Liver (tissue), 3 donors: ENCODE data around the gene GREB1.

Experiments used
- CTCF ChIP-seq: fragments of 150-350 bp; IDR thresholded peaks from 2 replicates; pipeline ENCODE4 v1.5.1; 2017; ENCODE audit warnings: improper control_type of control experiment, low read depth, low read length; ENCODE audit not compliant: missing input control
- EGR1 ChIP-seq, 2 donors: IDR thresholded peaks; 2 replicates each; pipeline ENCODE4 v1.6.1; 2016 to 2018; ENCODE audit warnings: antibody characterized with exemption in 2 of 2, low read depth in 2 of 2
- GABPA ChIP-seq, 2 donors: IDR thresholded peaks in 1 of 2; conservative IDR thresholded peaks in 1 of 2; 2 replicates each; pipeline ENCODE4 v1.6.1; 2016; ENCODE audit warnings: antibody characterized with exemption in 2 of 2, mild to moderate bottlenecking in 1 of 2, moderate library complexity in 1 of 2
- JUND ChIP-seq, 2 donors: IDR thresholded peaks; 2 replicates each; pipeline ENCODE4 v1.6.1; 2016; ENCODE audit warnings: antibody characterized with exemption in 2 of 2
- MAX ChIP-seq: IDR thresholded peaks from 2 replicates; pipeline ENCODE4 v1.6.1; 2016; ENCODE audit warnings: antibody characterized with exemption
- RAD21 ChIP-seq, 2 donors: IDR thresholded peaks; 2 replicates each; pipeline ENCODE4 v1.6.1; 2016; ENCODE audit warnings: antibody characterized with exemption in 2 of 2, mild to moderate bottlenecking in 2 of 2
- REST ChIP-seq: IDR thresholded peaks from 2 replicates; pipeline ENCODE4 v1.6.1; 2016; ENCODE audit warnings: antibody characterized with exemption, mild to moderate bottlenecking
- SP1 ChIP-seq: IDR thresholded peaks from 2 replicates; pipeline ENCODE4 v1.6.1; 2018; ENCODE audit warnings: antibody characterized with exemption, mild to moderate bottlenecking
- TAF1 ChIP-seq: conservative IDR thresholded peaks from 2 replicates; pipeline ENCODE4 v1.6.1; 2016; ENCODE audit warnings: antibody characterized with exemption, mild to moderate bottlenecking
- YY1 ChIP-seq: IDR thresholded peaks from 2 replicates; pipeline ENCODE4 v1.6.1; 2016; ENCODE audit warnings: antibody characterized with exemption, mild to moderate bottlenecking
- TF ChIP-seq, protein P1 (sequence below): IDR thresholded peaks from 2 replicates; pipeline ENCODE4 v1.6.1; 2016; ENCODE audit warnings: antibody characterized with exemption
- donor health status: healthy.
- donor health status: healthy.

DNA sequence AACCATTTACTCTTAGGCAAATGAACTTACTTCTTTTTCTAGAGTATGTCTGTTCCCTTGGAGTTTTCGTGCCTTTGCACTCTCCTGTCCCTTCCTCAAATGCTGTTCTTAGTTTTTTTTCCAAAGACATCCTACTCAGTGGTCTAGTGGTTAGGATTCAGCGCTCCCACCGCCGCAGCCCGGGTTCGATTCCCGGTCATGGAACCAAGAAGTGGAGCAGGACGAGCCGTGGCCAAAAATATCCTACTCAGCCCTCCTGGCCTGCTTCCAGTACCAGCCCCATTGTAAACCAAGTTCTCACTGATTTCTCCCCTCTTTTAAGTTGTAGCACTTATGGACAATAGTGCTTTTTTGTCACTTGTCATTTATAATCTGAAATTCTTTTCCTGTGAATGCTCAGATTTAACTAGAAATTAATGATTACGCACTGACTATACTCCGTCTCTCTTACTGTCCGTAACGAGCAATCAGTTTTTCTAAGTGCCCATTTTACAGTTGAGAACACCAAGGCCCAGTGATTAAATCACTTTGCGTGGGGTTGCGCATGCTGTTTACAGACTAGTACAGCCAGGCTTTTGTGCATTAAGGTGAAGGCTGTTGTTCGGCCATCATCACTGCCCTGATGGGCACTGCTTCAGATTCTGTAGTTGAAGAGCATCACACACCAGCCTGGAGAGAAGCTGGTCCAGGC is 17.9 kb downstream of the GREB1 start:
- TF ChIP-seq CTCF (no peak), YY1 (no peak), TAF1 (no peak), REST (no peak), SP1 (no peak), EGR1 (IDR thresholded peaks at IDR 0.05; ENCODE audit: low read depth in 2 of 2) (no peak), RAD21 (IDR thresholded peaks at IDR 0.05) (no peak), JUND (IDR thresholded peaks at IDR 0.05) (no peak), GABPA (IDR thresholded peaks at IDR 0.05 in 1 of 2, conservative IDR thresholded peaks at IDR 0.05 in 1 of 2) (no peak), MAX (no peak)
- TF ChIP-seq, protein P1, sequence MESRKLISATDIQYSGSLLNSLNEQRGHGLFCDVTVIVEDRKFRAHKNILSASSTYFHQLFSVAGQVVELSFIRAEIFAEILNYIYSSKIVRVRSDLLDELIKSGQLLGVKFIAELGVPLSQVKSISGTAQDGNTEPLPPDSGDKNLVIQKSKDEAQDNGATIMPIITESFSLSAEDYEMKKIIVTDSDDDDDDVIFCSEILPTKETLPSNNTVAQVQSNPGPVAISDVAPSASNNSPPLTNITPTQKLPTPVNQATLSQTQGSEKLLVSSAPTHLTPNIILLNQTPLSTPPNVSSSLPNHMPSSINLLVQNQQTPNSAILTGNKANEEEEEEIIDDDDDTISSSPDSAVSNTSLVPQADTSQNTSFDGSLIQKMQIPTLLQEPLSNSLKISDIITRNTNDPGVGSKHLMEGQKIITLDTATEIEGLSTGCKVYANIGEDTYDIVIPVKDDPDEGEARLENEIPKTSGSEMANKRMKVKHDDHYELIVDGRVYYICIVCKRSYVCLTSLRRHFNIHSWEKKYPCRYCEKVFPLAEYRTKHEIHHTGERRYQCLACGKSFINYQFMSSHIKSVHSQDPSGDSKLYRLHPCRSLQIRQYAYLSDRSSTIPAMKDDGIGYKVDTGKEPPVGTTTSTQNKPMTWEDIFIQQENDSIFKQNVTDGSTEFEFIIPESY: no peak
